Thoracic aorta (tissue), 2 donors: ENCODE data around the gene GTSE1. TPM values are rescaled to one million over a fixed set of nuclear protein-coding genes. Genes with fewer than 3 reads are reported as not detected.

Source experiments
- ATAC-seq: fragments of 150-250 bp; one replicate; pipeline ENCODE4 v1.8.0; 2017; ENCODE audit warnings: low read depth; ENCODE audit not compliant: insufficient number of reproducible peaks, low FRiP score
- DNase-seq: peaks from one replicate; pipeline ENCODE4 v3.0.0-alpha.2; 2020; ENCODE audit warnings: low spot score
- H3K27ac ChIP-seq, 2 donors: fragments of 200-600 bp; sonication (generic); 1 replicate in 1 of 2; 2 replicates in 1 of 2; pipeline ENCODE4 v1.5.1; 2016; ENCODE audit warnings: mild to moderate bottlenecking in 2 of 2, moderate library complexity in 2 of 2
- H3K27me3 ChIP-seq: fragments of 200-600 bp; sonication (generic); replicated peaks from 2 replicates; pipeline ENCODE4 v1.6.0; 2016; ENCODE audit warnings: mild to moderate bottlenecking; ENCODE audit not compliant: insufficient read depth
- H3K36me3 ChIP-seq: fragments of 200-600 bp; sonication (generic); one replicate; pipeline ENCODE4 v1.5.1; 2016
- H3K4me1 ChIP-seq, 2 donors: fragments of 200-600 bp; sonication (generic); 1 replicate in 1 of 2; 2 replicates in 1 of 2; pipeline versions ENCODE4 v1.5.1 to v1.6.0; 2016; ENCODE audit warnings: low read depth in 2 of 2, mild to moderate bottlenecking in 1 of 2; ENCODE audit not compliant: control insufficient read depth in 1 of 2
- H3K4me3 ChIP-seq: fragments of 200-600 bp; sonication (generic); 2 replicates; pipeline ENCODE4 v1.5.1; 2016; ENCODE audit warnings: mild to moderate bottlenecking
- H3K9me3 ChIP-seq: fragments of 200-600 bp; sonication (generic); 2 replicates; pipeline ENCODE4 v1.5.1; 2016
- CTCF ChIP-seq: fragments of 200-600 bp; sonication (generic); IDR thresholded peaks from one replicate; pipeline ENCODE4 v1.5.1; 2019; ENCODE audit warnings: antibody characterized with exemption
- total RNA-seq, 2 donors: library from RNA; depleted of rRNA; stranded (reverse); fragments of >200 nt; gene quantifications; one replicate each; pipeline versions ENCODE4 v1.1.0 to v1.2.3, GENCODE V29; 2016

The GTSE1 gene
- total RNA-seq, 2 donors from 2014 or later, result 0.41 to 0.92 TPM

GRCh38 chr22:46281866-46282678, 14.6 kb upstream of the GTSE1 start:
- no peaks in the 10 kb centered on the region for H3K27me3 ChIP-seq
- peaks cover 74% of the 10 kb centered on the region for H3K36me3 ChIP-seq
- H3K27ac ChIP-seq, result no peak overlapping the region

DNA sequence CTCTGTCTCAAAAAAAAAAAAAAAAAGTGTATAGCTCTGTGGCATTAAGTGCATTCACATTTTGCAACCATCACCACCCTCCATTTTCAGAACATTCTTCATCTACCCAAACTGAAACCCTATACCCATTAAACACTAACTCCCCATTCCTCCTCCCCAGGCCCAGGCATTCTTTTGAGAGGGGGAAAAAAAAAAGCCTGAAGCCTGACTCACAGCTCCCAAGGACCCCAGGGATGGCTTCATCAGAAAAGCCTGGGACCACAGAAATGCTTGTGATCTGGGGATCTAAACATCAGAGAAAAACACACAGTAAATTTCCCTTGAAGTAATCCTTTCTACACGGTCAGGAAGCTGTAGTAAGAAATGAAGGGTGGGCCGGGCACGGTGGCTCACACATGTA, 10.7 kb upstream of the GTSE1 start:
- DNase-seq (no peak), ATAC-seq (no peak)
- Histone ChIP-seq H3K27ac (no peak overlapping the region), H3K9me3 (no peaks in the 10 kb centered on the region), H3K4me1 (no peaks in the 10 kb centered on the region), H3K4me3 (no peak overlapping the region), H3K36me3 (peaks cover 52% of the 10 kb centered on the region), H3K27me3 (no peaks in the 10 kb centered on the region)
- no peak for TF ChIP-seq CTCF

More at GRCh38 chr22:46281866-46282678, 14.6 kb upstream of the GTSE1 start:
- no peak overlapping the region for H3K4me3 ChIP-seq
- no peak for DNase-seq
- H3K4me1 ChIP-seq, result no peaks in the 10 kb centered on the region
- no peak for ATAC-seq
- TF ChIP-seq CTCF, result no peak
- no peaks in the 10 kb centered on the region for H3K9me3 ChIP-seq

DNA sequence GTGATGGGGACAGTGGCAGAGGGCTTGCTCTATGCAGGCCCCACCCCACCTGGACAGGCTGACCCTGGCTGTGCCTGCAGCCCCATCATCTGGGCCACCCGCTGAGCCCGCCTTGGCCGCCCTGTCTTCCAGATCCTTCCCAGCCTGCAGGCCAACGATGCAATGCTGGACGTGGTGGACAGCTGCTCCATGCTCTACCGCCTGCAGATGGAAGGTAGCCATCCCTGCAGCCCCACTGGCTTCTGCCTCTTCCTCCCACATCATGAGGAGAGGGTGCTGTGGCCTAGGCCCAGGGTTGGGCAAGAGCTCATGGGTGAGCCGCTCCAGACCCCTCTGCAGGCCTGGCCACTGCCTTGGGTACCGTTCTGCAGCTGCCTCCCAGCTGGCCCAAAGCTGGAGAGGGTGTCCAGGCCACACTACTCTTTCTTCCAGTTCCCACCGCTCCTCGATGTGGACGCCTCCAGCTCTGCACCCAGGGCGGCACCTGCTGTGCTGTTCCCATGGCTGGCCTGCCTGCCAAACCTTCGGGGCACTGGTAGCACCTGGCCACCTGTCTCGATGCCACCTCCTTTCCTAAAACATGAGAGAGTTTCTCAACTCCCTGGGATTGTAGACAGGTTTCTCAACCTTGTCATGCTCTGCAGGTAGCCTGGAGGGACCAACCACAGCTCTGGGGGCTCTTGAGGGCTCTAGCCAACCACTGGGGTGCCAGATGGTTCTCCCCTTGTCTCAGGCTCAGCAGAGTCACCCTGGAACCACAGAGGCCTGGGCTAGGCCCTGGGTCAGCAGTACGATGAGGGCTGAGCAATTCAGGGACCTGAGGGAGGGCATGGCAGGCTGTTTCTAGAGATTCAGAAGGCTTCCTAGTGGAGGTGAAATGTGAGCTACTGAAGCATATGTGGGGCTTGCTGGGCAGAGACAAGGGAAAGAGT, 9.5 kb upstream of the GTSE1 start:
- H3K27me3 ChIP-seq, result no peaks in the 10 kb centered on the region
- no peak for DNase-seq
- ATAC-seq, result no peak
- H3K4me1 ChIP-seq, result no peaks in the 10 kb centered on the region
- no peak overlapping the region for H3K27ac ChIP-seq
- H3K9me3 ChIP-seq, result no peaks in the 10 kb centered on the region
- H3K4me3 ChIP-seq, result peak overlapping the region; percentile 25
- no peak for TF ChIP-seq CTCF
- peaks cover 51% of the 10 kb centered on the region for H3K36me3 ChIP-seq

GRCh38 chr22:46287873-46288751, 8.6 kb upstream of the GTSE1 start:
- Histone ChIP-seq H3K9me3 (no peaks in the 10 kb centered on the region), H3K4me3 (peak overlapping the region; percentile 25), H3K27me3 (no peaks in the 10 kb centered on the region), H3K27ac (no peak overlapping the region), H3K4me1 (no peaks in the 10 kb centered on the region), H3K36me3 (peaks cover 55% of the 10 kb centered on the region)
- no peak for TF ChIP-seq CTCF
- DNase-seq, result no peak
- ATAC-seq, result no peak
